GM23338 (cell line): ENCODE data around the gene KLHL28.

ENCODE experiments used
- CREB1 ChIP-seq: fragments of 250-450 bp; sonication (Bioruptor Pico); IDR thresholded peaks from 2 replicates; pipeline ENCODE4 v1.5.0; 2020; ENCODE audit warnings: low read depth, mild to moderate bottlenecking, moderate library complexity
- CTCF ChIP-seq, 2 experiments: fragments of 200-600 bp in 1 of 2; sonication (generic) in 1 of 2; conservative IDR thresholded peaks; 2 replicates each; pipeline versions ENCODE4 v1.5.1 to v1.6.1; 2016 to 2017; ENCODE audit warnings: antibody characterized with exemption in 2 of 2, low read depth in 2 of 2, mild to moderate bottlenecking in 2 of 2, moderate library complexity in 1 of 2
- EZH2 ChIP-seq: fragments of 200-600 bp; sonication (generic); IDR thresholded peaks from one replicate; pipeline ENCODE4 v1.8.0; 2017; ENCODE audit warnings: antibody characterized with exemption, mild to moderate bottlenecking, low read depth; ENCODE audit not compliant: unreplicated experiment
- EZH2phosphoT487 ChIP-seq: fragments of 200-600 bp; sonication (generic); IDR thresholded peaks from one replicate; pipeline ENCODE4 v1.8.1; 2018; ENCODE audit warnings: antibody characterized with exemption; ENCODE audit not compliant: unreplicated experiment
- JUNB ChIP-seq: IDR thresholded peaks from one replicate; pipeline ENCODE4 v1.6.1; 2016; ENCODE audit warnings: antibody characterized with exemption; ENCODE audit not compliant: unreplicated experiment
- POLR2AphosphoS5 ChIP-seq: IDR thresholded peaks from 2 replicates; pipeline ENCODE4 v1.6.1; 2016; ENCODE audit warnings: antibody characterized with exemption, low read depth
- STAT1 ChIP-seq: IDR thresholded peaks from one replicate; pipeline ENCODE4 v1.6.1; 2016; ENCODE audit warnings: antibody characterized with exemption; ENCODE audit not compliant: unreplicated experiment
- ZNF331 ChIP-seq: fragments of 250-450 bp; sonication (Bioruptor Pico); IDR thresholded peaks from 2 replicates; pipeline ENCODE4 v1.5.0; 2020; ENCODE audit warnings: low read depth, mild to moderate bottlenecking, moderate library complexity
- TF ChIP-seq, protein P1 (sequence below): IDR thresholded peaks from one replicate; pipeline ENCODE4 v1.6.1; 2018; ENCODE audit warnings: antibody characterized with exemption; ENCODE audit not compliant: unreplicated experiment

- TF ChIP-seq EZH2phosphoT487 (no peak), CTCF (conservative IDR thresholded peaks at IDR 0.05; ENCODE audit: low read depth in 2 of 2) (no peak), ZNF331 (CRISPR knock-in tag) (no peak), JUNB (no peak), EZH2 (no peak), STAT1 (no peak), CREB1 (no peak), POLR2AphosphoS5 (no peak)
- TF ChIP-seq, protein P1, sequence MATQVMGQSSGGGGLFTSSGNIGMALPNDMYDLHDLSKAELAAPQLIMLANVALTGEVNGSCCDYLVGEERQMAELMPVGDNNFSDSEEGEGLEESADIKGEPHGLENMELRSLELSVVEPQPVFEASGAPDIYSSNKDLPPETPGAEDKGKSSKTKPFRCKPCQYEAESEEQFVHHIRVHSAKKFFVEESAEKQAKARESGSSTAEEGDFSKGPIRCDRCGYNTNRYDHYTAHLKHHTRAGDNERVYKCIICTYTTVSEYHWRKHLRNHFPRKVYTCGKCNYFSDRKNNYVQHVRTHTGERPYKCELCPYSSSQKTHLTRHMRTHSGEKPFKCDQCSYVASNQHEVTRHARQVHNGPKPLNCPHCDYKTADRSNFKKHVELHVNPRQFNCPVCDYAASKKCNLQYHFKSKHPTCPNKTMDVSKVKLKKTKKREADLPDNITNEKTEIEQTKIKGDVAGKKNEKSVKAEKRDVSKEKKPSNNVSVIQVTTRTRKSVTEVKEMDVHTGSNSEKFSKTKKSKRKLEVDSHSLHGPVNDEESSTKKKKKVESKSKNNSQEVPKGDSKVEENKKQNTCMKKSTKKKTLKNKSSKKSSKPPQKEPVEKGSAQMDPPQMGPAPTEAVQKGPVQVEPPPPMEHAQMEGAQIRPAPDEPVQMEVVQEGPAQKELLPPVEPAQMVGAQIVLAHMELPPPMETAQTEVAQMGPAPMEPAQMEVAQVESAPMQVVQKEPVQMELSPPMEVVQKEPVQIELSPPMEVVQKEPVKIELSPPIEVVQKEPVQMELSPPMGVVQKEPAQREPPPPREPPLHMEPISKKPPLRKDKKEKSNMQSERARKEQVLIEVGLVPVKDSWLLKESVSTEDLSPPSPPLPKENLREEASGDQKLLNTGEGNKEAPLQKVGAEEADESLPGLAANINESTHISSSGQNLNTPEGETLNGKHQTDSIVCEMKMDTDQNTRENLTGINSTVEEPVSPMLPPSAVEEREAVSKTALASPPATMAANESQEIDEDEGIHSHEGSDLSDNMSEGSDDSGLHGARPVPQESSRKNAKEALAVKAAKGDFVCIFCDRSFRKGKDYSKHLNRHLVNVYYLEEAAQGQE: no peak
Measured at GRCh38 chr14:44963044-44963528, 1.3 kb upstream of the KLHL28 start.
